Measurements from ENCODE around the gene MCTS1.
"Not testable (repeated sequence)": the region's sequence is repeated elsewhere in the genome, so short reads cannot be mapped to it uniquely, and the experiment has no call there.

MCTS1 gene

GRCh38 chrX:120625371-120625770, 21.5 kb downstream of the MCTS1 start:
- Histone ChIP-seq H3K27ac (ENCODE audit: low read depth, low read length) (peak overlapping the region; percentile 71), H3K36me3 (ENCODE audit: control insufficient read depth in 5 of 5, insufficient read depth in 5 of 5, low read length in 5 of 5) (peaks cover 0 to 3% (median 0%) of the 10 kb centered on the region in 5 donors), H3K4me1 (ENCODE audit: control insufficient read depth in 5 of 5, insufficient read depth in 5 of 5, low read length in 5 of 5) (peaks cover 0 to 19% (median 2%) of the 10 kb centered on the region in 5 donors), H3K9me3 (ENCODE audit: control insufficient read depth in 5 of 5, low read length in 5 of 5) (peaks cover 0 to 4% (median 0%) of the 10 kb centered on the region in 5 donors), H3K27me3 (ENCODE audit: control insufficient read depth in 5 of 5, insufficient read depth in 4 of 5, low read length in 5 of 5) (peaks cover 0 to 2% (median 0%) of the 10 kb centered on the region in 5 donors), H3K4me3 (ENCODE audit: low read depth in 1 of 5, low read length in 5 of 5) (no peak overlapping the region), H3K9ac (ENCODE audit: low read length in 5 of 5) (peak overlapping the region in 1 of 5 donors; percentile 4)

GRCh38 chrX:120629667-120630537, 26.0 kb downstream of the MCTS1 start, which contains the start of gene C1GALT1C1:
TSS of gene C1GALT1C1 (minus strand) at chrX:120630054. CDS start at chrX:120627166, 2,888 bp downstream.
- Histone ChIP-seq H3K27ac (ENCODE audit: low read depth, low read length) (peak within 1 kb of the TSS; percentile 94), H3K9ac (ENCODE audit: low read length in 5 of 5) (peak within 1 kb of the TSS; percentile 78 to 84 (median 81)), H3K36me3 (ENCODE audit: control insufficient read depth in 5 of 5, insufficient read depth in 5 of 5, low read length in 5 of 5) (no peaks in the 10 kb centered on the region), H3K27me3 (ENCODE audit: control insufficient read depth in 5 of 5, insufficient read depth in 4 of 5, low read length in 5 of 5) (peaks cover 0 to 3% (median 0%) of the 10 kb centered on the region in 5 donors), H3K4me1 (ENCODE audit: control insufficient read depth in 5 of 5, insufficient read depth in 5 of 5, low read length in 5 of 5) (peaks cover 0 to 18% (median 4%) of the 10 kb centered on the region in 5 donors), H3K4me3 (ENCODE audit: low read depth in 1 of 5, low read length in 5 of 5) (peak within 1 kb of the TSS; percentile 78 to 87 (median 82)), H3K9me3 (ENCODE audit: control insufficient read depth in 5 of 5, low read length in 5 of 5) (peaks cover 0 to 4% (median 0%) of the 10 kb centered on the region in 5 donors)

GRCh38 chrX:120638619-120639018, 34.7 kb downstream of the MCTS1 start:
- H3K9ac ChIP-seq (ENCODE audit: low read length in 5 of 5), result no peak overlapping the region

GRCh38 chrX:120642871-120643270, 39.0 kb downstream of the MCTS1 start:
- Histone ChIP-seq H3K4me3 (ENCODE audit: low read depth in 1 of 5, low read length in 5 of 5) (no peak overlapping the region), H3K27me3 (ENCODE audit: control insufficient read depth in 5 of 5, insufficient read depth in 4 of 5, low read length in 5 of 5) (no peaks in the 10 kb centered on the region), H3K27ac (ENCODE audit: low read depth, low read length) (no peak overlapping the region), H3K36me3 (ENCODE audit: control insufficient read depth in 5 of 5, insufficient read depth in 5 of 5, low read length in 5 of 5) (no peaks in the 10 kb centered on the region), H3K4me1 (ENCODE audit: control insufficient read depth in 5 of 5, insufficient read depth in 5 of 5, low read length in 5 of 5) (no peaks in the 10 kb centered on the region), H3K9me3 (ENCODE audit: control insufficient read depth in 5 of 5, low read length in 5 of 5) (no peaks in the 10 kb centered on the region), H3K9ac (ENCODE audit: low read length in 5 of 5) (no peak overlapping the region)

More at GRCh38 chrX:120638619-120639018, 34.7 kb downstream of the MCTS1 start:
- no peak overlapping the region for H3K27ac ChIP-seq (ENCODE audit: low read depth, low read length)
- H3K4me1 ChIP-seq (ENCODE audit: control insufficient read depth in 5 of 5, insufficient read depth in 5 of 5, low read length in 5 of 5), result no peaks in the 10 kb centered on the region
- no peaks in the 10 kb centered on the region for H3K36me3 ChIP-seq (ENCODE audit: control insufficient read depth in 5 of 5, insufficient read depth in 5 of 5, low read length in 5 of 5)
- no peak overlapping the region for H3K4me3 ChIP-seq (ENCODE audit: low read depth in 1 of 5, low read length in 5 of 5)
- H3K27me3 ChIP-seq (ENCODE audit: control insufficient read depth in 5 of 5, insufficient read depth in 4 of 5, low read length in 5 of 5), result no peaks in the 10 kb centered on the region
- no peaks in the 10 kb centered on the region for H3K9me3 ChIP-seq (ENCODE audit: control insufficient read depth in 5 of 5, low read length in 5 of 5)

GRCh38 chrX:120647127-120647526, 43.2 kb downstream of the MCTS1 start:
- H3K4me1 ChIP-seq (ENCODE audit: control insufficient read depth in 5 of 5, insufficient read depth in 5 of 5, low read length in 5 of 5), result peaks cover 0 to 3% (median 0%) of the 10 kb centered on the region in 5 donors
- H3K36me3 ChIP-seq (ENCODE audit: control insufficient read depth in 5 of 5, insufficient read depth in 5 of 5, low read length in 5 of 5), result no peaks in the 10 kb centered on the region
- no peak overlapping the region for H3K9ac ChIP-seq (ENCODE audit: low read length in 5 of 5)
- no peak overlapping the region for H3K27ac ChIP-seq (ENCODE audit: low read depth, low read length)
- H3K27me3 ChIP-seq (ENCODE audit: control insufficient read depth in 5 of 5, insufficient read depth in 4 of 5, low read length in 5 of 5), result no peaks in the 10 kb centered on the region
- peaks cover 0 to 2% (median 0%) of the 10 kb centered on the region in 5 donors for H3K9me3 ChIP-seq (ENCODE audit: control insufficient read depth in 5 of 5, low read length in 5 of 5)
- H3K4me3 ChIP-seq (ENCODE audit: low read depth in 1 of 5, low read length in 5 of 5), result no peak overlapping the region

- not testable (repeated sequence) for H3K27me3 ChIP-seq (ENCODE audit: control insufficient read depth in 5 of 5, insufficient read depth in 4 of 5, low read length in 5 of 5)
These were observed 48.4 kb downstream of the MCTS1 start for GRCh38 chrX:120652256-120652655.

GRCh38 chrX:120653000-120653399, 49.1 kb downstream of the MCTS1 start:
- Histone ChIP-seq H3K4me1 (ENCODE audit: control insufficient read depth in 5 of 5, insufficient read depth in 5 of 5, low read length in 5 of 5) (peaks cover 0 to 3% (median 0%) of the 10 kb centered on the region in 5 donors), H3K27ac (ENCODE audit: low read depth, low read length) (no peak overlapping the region), H3K36me3 (ENCODE audit: control insufficient read depth in 5 of 5, insufficient read depth in 5 of 5, low read length in 5 of 5) (no peaks in the 10 kb centered on the region), H3K27me3 (ENCODE audit: control insufficient read depth in 5 of 5, insufficient read depth in 4 of 5, low read length in 5 of 5) (peaks cover 0 to 2% (median 0%) of the 10 kb centered on the region in 5 donors), H3K4me3 (ENCODE audit: low read depth in 1 of 5, low read length in 5 of 5) (no peak overlapping the region), H3K9ac (ENCODE audit: low read length in 5 of 5) (no peak overlapping the region), H3K9me3 (ENCODE audit: control insufficient read depth in 5 of 5, low read length in 5 of 5) (peaks cover 0 to 4% (median 0%) of the 10 kb centered on the region in 5 donors)

More at GRCh38 chrX:120652256-120652655, 48.4 kb downstream of the MCTS1 start:
- H3K27ac ChIP-seq (ENCODE audit: low read depth, low read length); H3K4me3 ChIP-seq (ENCODE audit: low read depth in 1 of 5, low read length in 5 of 5); H3K9me3 ChIP-seq (ENCODE audit: control insufficient read depth in 5 of 5, low read length in 5 of 5); H3K4me1 ChIP-seq (ENCODE audit: control insufficient read depth in 5 of 5, insufficient read depth in 5 of 5, low read length in 5 of 5); H3K9ac ChIP-seq (ENCODE audit: low read length in 5 of 5); H3K36me3 ChIP-seq (ENCODE audit: control insufficient read depth in 5 of 5, insufficient read depth in 5 of 5, low read length in 5 of 5): not testable (repeated sequence)

- no peak overlapping the region for H3K4me3 ChIP-seq (ENCODE audit: low read depth in 1 of 5, low read length in 5 of 5)
- no peak overlapping the region for H3K27ac ChIP-seq (ENCODE audit: low read depth, low read length)
- no peaks in the 10 kb centered on the region for H3K4me1 ChIP-seq (ENCODE audit: control insufficient read depth in 5 of 5, insufficient read depth in 5 of 5, low read length in 5 of 5)
- no peak overlapping the region for H3K9ac ChIP-seq (ENCODE audit: low read length in 5 of 5)
- H3K27me3 ChIP-seq (ENCODE audit: control insufficient read depth in 5 of 5, insufficient read depth in 4 of 5, low read length in 5 of 5), result peaks cover 0 to 2% (median 0%) of the 10 kb centered on the region in 5 donors
- peaks cover 0 to 5% (median 0%) of the 10 kb centered on the region in 5 donors for H3K9me3 ChIP-seq (ENCODE audit: control insufficient read depth in 5 of 5, low read length in 5 of 5)
- H3K36me3 ChIP-seq (ENCODE audit: control insufficient read depth in 5 of 5, insufficient read depth in 5 of 5, low read length in 5 of 5), result no peaks in the 10 kb centered on the region
These were observed 56.7 kb downstream of the MCTS1 start for GRCh38 chrX:120660637-120661036.

All from subcutaneous abdominal adipose tissue (tissue), 5 donors.